H1 (cell line): Measurements from ENCODE around the gene CTIF.

Experiments used
- ATF2 ChIP-seq: IDR thresholded peaks from 2 replicates; pipeline ENCODE4 v1.6.1; 2012; ENCODE audit warnings: low read length, inconsistent platforms
- ATF3 ChIP-seq: IDR thresholded peaks from 2 replicates; pipeline ENCODE4 v1.6.1; 2011; ENCODE audit warnings: low read depth, mild to moderate bottlenecking, low read length; ENCODE audit not compliant: insufficient read depth
- CTCF ChIP-seq, 3 experiments: IDR thresholded peaks; 1 replicate in 2 of 3; 2 replicates in 1 of 3; pipeline versions ENCODE4 v1.5.1 to v1.6.1; 2011; ENCODE audit warnings: low read length in 3 of 3, mild to moderate bottlenecking in 3 of 3, inconsistent platforms in 2 of 3, low read depth in 1 of 3, moderate library complexity in 1 of 3; ENCODE audit not compliant: insufficient read depth in 1 of 3; ENCODE audit errors: control extremely low read depth in 1 of 3
- HDAC6 ChIP-seq: IDR thresholded peaks from one replicate; pipeline ENCODE4 v1.7.1; 2012; ENCODE audit warnings: low read depth, mild to moderate bottlenecking, inconsistent platforms, low read length, moderate library complexity
- POLR2A ChIP-seq, 2 experiments: IDR thresholded peaks; 1 replicate in 1 of 2; 2 replicates in 1 of 2; pipeline ENCODE4 v1.6.1; 2011; ENCODE audit warnings: low read depth in 2 of 2, low read length in 2 of 2, mild to moderate bottlenecking in 2 of 2; ENCODE audit errors: control extremely low read depth in 1 of 2
- RBBP5 ChIP-seq: IDR thresholded peaks from 2 replicates; pipeline ENCODE4 v1.7.1; 2012; ENCODE audit warnings: low read depth, mild to moderate bottlenecking, inconsistent platforms, low read length, moderate library complexity, borderline replicate concordance

GRCh38 chr18:48897531-48897930, 358.7 kb downstream of the CTIF start:
- TF ChIP-seq HDAC6 (no peak), RBBP5 (no peak), CTCF (IDR thresholded peaks at IDR 0.05; ENCODE audit: control extremely low read depth in 1 of 3, insufficient read depth in 1 of 3, low read depth in 1 of 3, low read length in 3 of 3) (no peak), POLR2A (IDR thresholded peaks at IDR 0.05; ENCODE audit: control extremely low read depth in 1 of 2, low read depth in 2 of 2, low read length in 2 of 2) (no peak), ATF2 (no peak), ATF3 (no peak)
